HG03196 (cell line): ENCODE measurements around the gene TRIM46.

Experiments used
- ATAC-seq: cut with Tn5 transposase; IDR thresholded peaks from one replicate; pipeline ENCODE4 v1.9.1; 2021; ENCODE audit not compliant: unreplicated experiment

TRIM46 gene, protein sequence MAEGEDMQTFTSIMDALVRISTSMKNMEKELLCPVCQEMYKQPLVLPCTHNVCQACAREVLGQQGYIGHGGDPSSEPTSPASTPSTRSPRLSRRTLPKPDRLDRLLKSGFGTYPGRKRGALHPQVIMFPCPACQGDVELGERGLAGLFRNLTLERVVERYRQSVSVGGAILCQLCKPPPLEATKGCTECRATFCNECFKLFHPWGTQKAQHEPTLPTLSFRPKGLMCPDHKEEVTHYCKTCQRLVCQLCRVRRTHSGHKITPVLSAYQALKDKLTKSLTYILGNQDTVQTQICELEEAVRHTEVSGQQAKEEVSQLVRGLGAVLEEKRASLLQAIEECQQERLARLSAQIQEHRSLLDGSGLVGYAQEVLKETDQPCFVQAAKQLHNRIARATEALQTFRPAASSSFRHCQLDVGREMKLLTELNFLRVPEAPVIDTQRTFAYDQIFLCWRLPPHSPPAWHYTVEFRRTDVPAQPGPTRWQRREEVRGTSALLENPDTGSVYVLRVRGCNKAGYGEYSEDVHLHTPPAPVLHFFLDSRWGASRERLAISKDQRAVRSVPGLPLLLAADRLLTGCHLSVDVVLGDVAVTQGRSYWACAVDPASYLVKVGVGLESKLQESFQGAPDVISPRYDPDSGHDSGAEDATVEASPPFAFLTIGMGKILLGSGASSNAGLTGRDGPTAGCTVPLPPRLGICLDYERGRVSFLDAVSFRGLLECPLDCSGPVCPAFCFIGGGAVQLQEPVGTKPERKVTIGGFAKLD

DNA sequence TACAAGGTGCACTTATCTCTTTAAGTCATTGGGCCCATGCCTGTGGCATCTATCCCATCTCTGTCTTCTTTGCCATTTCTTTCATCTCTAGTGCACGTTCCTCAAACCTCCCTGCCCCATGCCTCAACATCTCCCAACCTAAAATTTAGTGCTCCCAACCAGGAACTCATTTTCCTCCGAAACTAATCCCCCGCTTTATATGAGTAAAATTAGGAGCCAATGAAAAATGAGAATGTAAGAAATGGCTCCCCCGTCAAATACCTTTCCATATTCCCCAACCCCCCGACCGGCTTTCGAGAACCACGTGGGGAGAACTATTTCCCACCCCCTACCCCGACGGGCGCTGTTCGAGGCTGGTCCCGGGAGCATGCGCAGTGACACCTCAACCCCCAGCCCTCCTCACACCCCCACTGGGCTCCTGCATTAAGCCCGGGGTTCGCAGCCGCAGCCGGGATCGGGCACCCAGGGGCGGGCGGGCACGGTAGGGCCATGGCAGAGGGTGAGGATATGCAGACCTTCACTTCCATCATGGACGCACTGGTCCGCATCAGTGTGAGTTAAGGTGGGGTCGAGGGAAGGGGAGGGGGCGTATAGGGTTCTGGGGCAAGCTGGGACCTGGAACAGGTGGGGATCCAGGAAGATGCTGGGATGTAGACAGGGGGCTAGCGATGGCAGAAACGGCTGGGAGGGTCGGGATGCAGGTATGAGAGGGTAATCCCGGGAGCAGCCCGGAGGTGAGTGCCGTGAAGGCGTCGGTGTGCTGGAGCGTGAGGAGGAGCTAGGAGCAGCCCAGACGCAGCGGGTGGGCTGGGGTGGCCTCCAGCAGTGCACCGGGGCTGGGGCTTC, at the start of gene TRIM46:
Gene TRIM46 (plus strand): TSS at position 372 of the 846 bp plus-strand sequence. CDS start 118 bp downstream, at position 490.
- no peak for ATAC-seq

DNA sequence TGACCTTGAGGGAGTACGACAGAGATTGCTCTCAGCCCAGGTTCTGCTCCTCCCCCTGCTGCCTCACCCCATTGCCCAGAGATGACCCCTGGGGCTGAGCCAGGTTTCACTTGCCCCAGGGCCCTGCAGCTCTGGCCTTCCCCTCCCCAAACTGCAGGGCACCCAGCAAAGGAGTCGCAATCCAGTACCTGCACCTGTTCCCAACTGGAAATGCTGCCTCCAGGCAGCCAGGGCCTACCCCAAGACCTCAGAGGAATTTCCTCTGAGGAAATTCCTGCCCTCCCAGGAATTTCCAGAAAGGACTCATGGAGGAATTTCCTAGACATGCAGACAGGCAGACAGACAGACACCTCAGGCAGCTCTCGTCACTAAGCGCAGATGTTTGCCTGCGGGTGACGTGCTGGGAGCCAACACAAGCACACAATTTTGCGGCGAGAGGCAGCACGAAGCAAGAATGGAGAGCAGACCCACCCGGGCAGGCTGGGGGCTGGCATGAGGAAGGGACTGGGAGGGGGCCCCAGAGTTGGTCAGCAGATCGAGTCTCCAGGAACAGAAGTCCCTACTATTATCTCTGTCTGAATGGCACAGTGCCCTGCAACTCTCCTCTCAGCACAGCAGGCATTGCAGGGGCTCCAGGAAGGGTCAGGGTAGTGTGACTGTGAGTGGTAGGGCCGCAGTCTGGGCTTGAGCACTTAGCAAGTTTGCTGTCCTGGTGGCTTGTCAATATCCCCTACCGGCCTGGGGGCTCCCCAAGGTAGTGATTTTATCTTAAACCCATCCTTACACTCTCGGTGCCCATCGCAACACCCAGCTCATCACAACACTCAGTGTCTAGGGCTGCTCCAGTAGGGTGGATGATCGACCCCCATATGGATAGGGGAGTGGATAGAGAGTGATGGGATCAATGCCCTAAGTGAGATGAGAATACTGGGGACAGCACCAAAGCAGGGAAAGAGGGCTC, 48.9 kb upstream of the TRIM46 start:
- no peak for ATAC-seq

DNA sequence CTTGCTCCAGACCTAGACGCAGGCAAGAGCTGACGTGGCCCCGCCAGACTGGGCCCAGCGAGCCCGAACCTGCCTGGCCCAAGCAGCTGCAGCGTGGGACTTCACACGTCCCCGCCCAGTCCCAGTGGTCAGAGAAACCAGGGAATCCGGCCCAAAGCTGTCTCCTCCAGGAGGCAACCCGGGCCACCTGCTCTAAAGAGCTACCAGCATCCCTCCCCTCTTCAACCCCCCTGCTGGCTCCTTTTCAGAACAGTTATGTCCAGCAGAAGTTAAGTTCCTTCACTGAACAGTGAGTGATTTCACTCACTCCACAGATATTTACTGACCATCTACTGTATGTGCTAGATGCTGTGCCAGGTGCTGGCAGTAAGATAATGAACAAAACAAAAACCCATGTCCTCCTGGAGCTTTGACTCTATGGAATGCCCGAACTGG, 48.1 kb upstream of the TRIM46 start:
- no peak for ATAC-seq

DNA sequence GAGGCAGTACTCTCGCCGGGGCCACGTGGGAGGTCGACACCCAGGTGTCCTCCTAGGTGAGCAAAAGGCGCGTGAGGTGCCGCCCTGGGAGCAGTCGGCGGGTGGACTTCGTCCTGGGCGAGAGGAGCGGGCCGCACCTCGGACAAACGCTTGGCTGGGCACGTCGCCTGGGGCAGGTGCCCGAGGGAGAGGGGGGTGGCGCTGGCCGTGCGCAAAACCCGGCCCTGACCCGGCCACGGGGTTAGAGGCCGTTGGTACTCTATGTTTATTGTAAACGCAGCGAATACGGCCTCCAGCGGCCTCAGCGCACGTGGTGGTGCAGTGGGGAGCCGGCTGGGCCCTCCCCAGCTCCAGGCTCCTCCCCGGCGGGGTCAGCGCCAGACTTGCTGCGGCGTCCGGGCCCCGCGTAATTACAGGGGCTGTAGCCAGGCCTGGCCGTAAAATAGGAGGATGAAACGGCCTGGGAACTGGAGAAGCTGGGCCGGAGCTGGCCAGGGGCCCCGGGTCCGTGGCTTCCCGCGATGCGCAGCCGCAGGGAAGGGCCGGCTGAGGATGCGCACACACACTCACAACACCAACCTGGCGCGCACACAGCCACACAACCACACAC, 47.6 kb upstream of the TRIM46 start:
- ATAC-seq: no peak

DNA sequence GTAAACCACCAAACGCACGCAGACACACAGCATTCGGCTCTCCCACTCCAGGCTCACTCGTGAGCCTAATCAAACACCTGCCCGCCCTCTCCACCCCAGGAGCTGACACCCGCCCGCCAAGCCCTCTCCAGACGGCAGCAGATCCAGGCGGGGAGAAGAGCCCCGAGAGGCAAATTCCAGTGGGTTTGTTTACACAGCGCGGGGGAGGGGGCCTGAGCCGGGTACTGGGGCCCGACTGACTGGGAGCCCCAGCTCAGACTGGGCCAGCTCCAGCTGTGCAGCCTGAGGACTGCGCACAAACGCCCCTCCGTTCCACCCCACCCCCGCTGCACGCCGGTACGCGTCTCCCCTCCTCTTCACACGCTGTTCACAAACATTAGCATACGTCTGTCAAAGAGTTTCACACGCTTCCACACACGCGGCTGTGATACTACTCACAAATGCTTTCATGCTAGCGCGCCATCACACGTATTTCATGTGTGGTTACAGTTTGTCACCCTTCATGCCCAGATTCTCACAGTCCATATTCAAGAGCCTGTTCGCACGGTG, 47.0 kb upstream of the TRIM46 start:
- no peak for ATAC-seq

DNA sequence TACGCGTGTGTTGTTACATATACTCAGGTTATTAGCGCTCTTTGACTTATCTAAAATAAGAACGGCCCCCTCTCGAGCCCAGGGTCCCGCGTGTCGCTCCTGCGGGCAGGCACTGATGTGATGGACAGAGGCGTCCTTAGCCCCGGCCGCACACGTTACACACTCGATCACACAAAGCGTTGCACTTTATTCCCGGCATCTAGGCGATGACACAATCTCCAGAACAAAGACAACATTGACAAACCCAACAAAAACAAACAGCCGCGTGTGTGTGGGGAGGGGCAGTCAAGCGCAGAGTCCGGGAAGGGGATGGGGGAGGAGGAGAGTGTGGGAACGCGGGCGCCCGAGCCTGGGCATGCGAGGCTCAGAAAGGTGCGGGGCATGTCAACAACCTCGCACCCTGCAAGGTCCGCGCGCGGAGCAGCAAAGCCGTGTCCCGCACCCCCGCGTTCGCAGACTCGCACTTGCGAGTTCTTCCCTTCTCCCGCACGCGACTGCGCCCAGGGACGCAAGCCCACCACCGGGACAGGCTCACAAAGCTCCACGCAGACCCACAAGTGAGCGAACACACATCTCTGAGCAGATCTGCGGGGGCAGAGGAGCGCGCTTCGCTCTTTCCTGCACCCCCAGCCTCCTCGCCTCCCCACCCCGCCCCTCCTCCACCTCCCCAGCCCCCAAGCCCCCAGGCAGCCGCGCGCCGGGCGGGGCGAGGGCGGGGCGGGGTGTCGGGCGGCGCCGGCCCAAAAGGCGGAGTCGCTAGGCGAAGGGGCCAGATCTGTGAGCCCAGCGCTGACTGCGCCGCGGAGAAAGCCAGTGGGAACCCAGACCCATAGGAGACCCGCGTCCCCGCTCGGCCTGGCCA, 46.3 kb upstream of the TRIM46 start, which contains the start of gene EFNA1:
Gene EFNA1 (plus strand): TSS at position 772 of the 862 bp plus-strand sequence. CDS start 102 bp downstream, outside the sequence.
- ATAC-seq: no peak

DNA sequence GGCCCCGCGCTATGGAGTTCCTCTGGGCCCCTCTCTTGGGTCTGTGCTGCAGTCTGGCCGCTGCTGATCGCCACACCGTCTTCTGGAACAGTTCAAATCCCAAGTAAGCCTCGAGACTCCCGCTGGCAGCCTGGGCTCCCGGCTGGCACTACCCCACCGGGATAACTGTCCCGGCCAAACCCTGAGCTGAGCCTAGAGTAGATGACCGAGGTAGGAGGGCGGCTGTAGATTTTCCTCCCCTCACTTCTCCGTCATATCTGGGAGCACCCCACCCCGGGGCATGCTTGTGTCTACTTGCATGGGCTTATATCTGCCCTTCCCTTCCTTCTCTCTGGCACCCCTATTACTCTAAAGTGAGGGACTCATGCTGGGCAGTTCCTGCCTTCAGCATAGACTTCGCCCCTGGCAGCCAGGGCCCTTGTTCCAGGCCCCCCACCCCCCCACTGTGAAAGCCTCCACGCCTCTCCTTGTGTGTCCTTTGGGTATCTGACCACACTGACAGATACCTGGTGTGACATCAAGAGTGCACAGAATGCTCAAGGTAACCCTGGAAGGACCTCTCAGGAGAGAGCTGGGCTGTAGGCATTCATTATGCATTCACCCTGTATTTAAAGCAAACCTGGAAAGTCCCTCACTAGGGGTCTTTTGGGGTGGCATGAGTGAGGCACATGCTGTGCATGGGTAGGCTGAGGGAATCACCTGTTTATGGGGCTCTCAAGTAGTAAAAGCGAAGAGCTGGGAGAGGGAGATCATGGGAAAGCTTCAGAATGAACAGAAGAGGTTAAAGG, 45.5 kb upstream of the TRIM46 start:
- ATAC-seq: no peak

DNA sequence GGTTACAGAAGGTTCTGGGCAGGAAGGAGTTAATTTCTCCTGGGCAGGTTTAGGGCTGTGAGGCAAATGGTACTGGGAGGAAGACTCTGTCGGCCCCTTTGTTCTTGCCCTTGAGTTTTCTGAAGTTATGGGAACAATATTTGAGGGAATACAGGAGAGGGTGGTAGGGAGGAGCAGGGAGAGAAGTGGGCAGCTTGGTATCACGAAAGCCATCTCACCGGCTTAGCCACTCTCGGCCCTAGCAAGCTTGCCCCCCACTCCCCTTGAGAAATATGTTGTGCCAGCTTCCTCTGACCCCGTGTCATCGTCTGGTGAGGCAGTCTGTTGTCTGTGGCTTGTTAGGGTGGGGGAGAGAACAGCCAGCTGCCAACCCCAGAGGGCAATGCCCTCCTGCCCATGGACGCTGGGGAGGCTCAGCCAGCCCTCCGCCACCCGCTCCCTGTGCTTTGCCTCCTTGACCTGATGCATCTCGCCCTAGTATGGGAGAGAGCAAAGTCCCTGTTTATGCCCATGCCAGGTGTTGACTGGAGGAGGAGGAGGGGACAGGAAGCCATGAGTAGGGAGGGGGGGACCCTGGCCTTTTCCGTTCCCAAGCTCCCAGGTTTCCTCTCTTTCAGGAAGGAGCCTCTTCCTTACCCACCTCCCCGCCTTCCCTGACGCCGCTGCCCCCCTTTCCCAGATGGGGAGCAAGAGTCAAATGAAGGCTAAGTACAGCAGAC, 44.7 kb upstream of the TRIM46 start:
- ATAC-seq: no peak

DNA sequence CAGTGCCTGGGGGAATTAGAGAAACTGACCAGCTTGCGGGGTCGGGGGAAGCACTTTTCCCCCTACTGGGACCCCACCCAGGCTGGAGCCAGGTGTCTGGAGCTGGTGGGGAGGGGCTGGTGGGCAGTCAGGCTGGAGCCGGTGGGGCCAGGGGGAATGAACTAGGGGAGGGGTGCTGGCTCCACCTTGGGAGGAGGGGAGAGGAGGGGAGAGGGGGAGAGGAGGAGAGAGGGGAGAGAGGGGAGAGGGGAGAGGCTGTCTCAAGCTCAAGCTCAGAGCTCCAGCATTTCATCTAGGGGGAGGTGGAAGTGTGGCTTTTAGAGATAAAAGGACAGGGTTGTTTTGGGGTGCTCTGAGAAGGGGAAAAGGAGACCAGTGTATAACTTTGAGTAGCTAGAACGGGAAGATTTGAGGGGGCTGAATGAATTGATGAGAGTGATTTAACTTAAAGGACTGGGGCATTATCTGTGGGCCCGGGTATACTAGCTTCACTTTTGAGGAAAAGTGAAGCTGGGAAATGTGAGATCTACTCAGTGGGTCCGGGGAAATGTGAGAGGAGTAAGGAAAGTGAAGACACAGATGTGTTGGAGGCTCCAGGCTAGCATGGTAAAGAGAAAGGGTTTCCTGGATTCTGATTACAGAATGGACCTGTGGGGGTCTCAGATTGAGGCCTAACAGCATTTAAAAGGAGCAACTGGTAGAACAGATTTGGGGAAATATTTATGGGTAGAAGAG, 43.2 kb upstream of the TRIM46 start:
- no peak for ATAC-seq

DNA sequence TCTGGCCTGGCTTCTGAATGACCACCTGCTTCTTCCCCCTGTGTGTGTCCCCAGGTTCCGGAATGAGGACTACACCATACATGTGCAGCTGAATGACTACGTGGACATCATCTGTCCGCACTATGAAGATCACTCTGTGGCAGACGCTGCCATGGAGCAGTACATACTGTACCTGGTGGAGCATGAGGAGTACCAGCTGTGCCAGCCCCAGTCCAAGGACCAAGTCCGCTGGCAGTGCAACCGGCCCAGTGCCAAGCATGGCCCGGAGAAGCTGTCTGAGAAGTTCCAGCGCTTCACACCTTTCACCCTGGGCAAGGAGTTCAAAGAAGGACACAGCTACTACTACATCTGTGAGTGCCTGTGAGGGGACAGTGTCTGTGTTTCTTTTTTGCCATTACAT, 42.4 kb upstream of the TRIM46 start:
- ATAC-seq: no peak

DNA sequence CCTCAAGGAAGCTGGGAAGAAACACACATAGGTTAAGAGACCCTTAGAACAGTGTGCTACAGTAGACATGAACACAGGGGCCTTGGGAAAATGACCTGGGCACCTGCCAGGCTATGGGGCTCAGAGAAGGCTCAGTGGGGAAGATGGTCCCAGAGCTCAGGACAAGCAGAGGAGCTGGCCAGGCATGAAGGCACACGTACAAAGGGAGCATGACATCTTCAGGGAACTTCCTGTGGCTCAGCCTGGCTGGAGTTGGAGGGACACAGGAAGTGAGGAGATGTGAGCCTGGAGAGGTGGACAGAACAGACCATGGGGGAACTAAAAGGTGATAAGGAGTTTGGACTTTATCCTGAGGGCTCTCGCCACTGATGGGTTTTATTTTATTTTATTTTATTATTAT, 41.8 kb upstream of the TRIM46 start:
- no peak for ATAC-seq

DNA sequence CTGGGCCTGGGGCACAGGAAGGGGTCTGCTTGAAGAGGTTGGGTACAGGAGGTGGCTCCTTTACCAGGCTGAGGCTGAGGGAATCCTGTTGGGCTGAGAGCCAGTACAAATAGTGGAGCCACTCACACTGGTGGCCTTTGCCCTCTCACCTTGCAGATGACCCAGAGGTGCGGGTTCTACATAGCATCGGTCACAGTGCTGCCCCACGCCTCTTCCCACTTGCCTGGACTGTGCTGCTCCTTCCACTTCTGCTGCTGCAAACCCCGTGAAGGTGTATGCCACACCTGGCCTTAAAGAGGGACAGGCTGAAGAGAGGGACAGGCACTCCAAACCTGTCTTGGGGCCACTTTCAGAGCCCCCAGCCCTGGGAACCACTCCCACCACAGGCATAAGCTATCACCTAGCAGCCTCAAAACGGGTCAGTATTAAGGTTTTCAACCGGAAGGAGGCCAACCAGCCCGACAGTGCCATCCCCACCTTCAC, 39.8 kb upstream of the TRIM46 start:
- ATAC-seq: no peak

DNA sequence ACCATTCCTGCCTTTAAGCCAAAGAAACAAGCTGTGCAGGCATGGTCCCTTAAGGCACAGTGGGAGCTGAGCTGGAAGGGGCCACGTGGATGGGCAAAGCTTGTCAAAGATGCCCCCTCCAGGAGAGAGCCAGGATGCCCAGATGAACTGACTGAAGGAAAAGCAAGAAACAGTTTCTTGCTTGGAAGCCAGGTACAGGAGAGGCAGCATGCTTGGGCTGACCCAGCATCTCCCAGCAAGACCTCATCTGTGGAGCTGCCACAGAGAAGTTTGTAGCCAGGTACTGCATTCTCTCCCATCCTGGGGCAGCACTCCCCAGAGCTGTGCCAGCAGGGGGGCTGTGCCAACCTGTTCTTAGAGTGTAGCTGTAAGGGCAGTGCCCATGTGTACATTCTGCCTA, 39.3 kb upstream of the TRIM46 start:
- no peak for ATAC-seq

DNA sequence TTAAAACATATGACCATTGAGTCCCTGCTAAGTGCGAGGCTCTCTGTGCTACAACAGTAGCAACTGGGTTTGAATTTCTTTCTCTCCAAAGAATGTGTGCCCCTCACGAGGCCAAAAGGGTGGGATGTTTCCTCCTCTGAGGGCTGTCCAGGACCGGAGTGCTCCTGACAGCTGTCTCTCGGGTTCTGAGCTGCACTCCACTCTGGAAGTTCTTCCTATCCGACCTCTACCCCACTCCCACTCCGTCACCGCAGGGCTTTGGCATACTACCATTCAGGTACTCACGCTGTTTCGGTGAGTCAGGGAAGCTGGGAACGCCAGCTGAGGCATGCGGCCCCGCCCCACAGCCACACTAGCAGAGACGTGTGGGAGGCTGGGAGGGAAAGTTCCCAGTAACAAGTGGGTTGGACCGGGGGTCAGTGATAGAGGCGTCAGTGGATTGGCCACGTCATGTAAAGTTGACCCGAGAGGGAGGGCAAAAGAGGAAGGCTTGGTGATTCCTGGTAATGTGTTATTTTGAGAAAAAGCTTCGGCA, 38.7 kb upstream of the TRIM46 start:
- no peak for ATAC-seq

DNA sequence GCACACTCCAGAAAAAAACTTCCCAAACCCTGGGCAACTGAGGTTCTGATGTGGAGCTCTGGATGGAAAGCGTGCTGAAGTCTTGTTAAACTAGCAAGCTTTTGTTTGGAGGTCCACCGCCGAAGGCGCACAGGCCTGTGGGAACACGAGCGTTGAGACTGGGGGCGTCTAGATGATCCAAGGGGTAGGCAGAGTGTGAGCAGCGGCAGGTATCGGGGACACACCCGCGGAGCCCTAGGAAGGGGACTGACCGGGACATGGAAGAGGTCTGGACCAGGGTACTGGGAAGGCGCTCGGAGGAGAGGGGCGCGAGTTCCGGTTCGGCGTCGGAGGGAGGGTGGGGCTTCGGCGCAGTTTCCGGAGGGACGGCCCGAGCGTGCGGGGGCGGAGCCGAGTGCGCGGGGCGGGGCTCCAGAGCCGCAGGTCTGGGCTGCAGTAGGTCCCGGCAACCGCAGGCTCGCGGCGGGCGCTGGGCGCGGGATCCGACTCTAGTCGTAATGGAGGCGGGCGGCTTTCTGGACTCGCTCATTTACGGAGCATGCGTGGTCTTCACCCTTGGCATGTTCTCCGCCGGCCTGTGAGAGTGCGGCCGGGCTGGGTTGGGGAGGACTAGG, 38.1 kb upstream of the TRIM46 start, which contains the start of gene SLC50A1:
Gene SLC50A1 (plus strand): TSS at position 438 of the 614 bp plus-strand sequence. CDS start 60 bp downstream, at position 498.
- peak; percentile 66 for ATAC-seq
